Astrocyte of the cerebellum (primary cell): ENCODE data around the gene BARX1.

Experiments
- DNase-seq: peaks from one replicate; pipeline ENCODE4 v3.0.0-alpha.2; 2011; ENCODE audit warnings: low read depth
- H3K4me3 ChIP-seq: 2 replicates; pipeline ENCODE4 v1.5.1; 2011; ENCODE audit warnings: mild to moderate bottlenecking, low read depth, low read length, moderate library complexity
- CTCF ChIP-seq: IDR thresholded peaks from 2 replicates; pipeline ENCODE4 v1.5.1; 2012; ENCODE audit warnings: low read length, low read depth, moderate library complexity, mild to moderate bottlenecking; ENCODE audit errors: missing control alignments
- in situ Hi-C: cut with HindIII; loops from 2 replicates; pipeline ENCODE4 v1.10.0; 2017; ENCODE audit warnings: low sequenced_read_pairs

BARX1 gene

GRCh38 chr9:93992830-93993229, 37.7 kb upstream of the BARX1 start:
- no peak for DNase-seq
- in situ Hi-C loops = no loop called here
- no peak overlapping the region for H3K4me3 ChIP-seq
- no peak for TF ChIP-seq CTCF

- in situ Hi-C loops = no loop called here
- TF ChIP-seq CTCF = no peak
- no peak overlapping the region for H3K4me3 ChIP-seq
- no peak for DNase-seq
These were observed 35.3 kb upstream of the BARX1 start for GRCh38 chr9:93990448-93990847.

- no peak for TF ChIP-seq CTCF
- no peak overlapping the region for H3K4me3 ChIP-seq
- in situ Hi-C loops = no loop called here
- no peak for DNase-seq
These were observed 32.9 kb upstream of the BARX1 start for GRCh38 chr9:93988056-93988455.

GRCh38 chr9:93984860-93985259, 29.7 kb upstream of the BARX1 start:
- in situ Hi-C loops = no loop called here
- TF ChIP-seq CTCF = no peak
- DNase-seq = no peak
- H3K4me3 ChIP-seq = no peak overlapping the region

- no peak for TF ChIP-seq CTCF
- in situ Hi-C loops = no loop called here
- H3K4me3 ChIP-seq = no peak overlapping the region
- no peak for DNase-seq
These were observed 28.7 kb upstream of the BARX1 start for GRCh38 chr9:93983875-93984274.

- TF ChIP-seq CTCF = no peak
- DNase-seq = no peak
- in situ Hi-C loops = no loop called here
- no peak overlapping the region for H3K4me3 ChIP-seq
These were observed 24.6 kb upstream of the BARX1 start for GRCh38 chr9:93979721-93980120.

GRCh38 chr9:93978551-93978950, 23.4 kb upstream of the BARX1 start:
- no peak overlapping the region for H3K4me3 ChIP-seq
- TF ChIP-seq CTCF = no peak
- in situ Hi-C loops = no loop called here
- DNase-seq = no peak
